GM23338 (cell line): ENCODE data around the gene JAZF1. TPM values are rescaled to one million over a fixed set of nuclear protein-coding genes. Genes with fewer than 3 reads are reported as not detected.

ENCODE experiments used
- ATAC-seq: fragments of 200-7000 bp; cut with Tn5 transposase; 3 replicates; pipeline ENCODE4 v1.9.1; 2020
- DNase-seq: peaks from one replicate; pipeline ENCODE4 v3.0.0-alpha.2; 2015; ENCODE audit warnings: low spot score
- H2AFZ ChIP-seq: fragments of 200-600 bp; sonication (generic); 2 replicates; pipeline ENCODE4 v1.8.0; 2016; ENCODE audit warnings: antibody characterized with exemption, mild to moderate bottlenecking, moderate library complexity
- H3F3A ChIP-seq: fragments of 200-600 bp; sonication (generic); replicated peaks from 2 replicates; pipeline ENCODE4 v1.8.0; 2017; ENCODE audit warnings: antibody characterized with exemption, mixed run types, low read depth
- H3K27ac ChIP-seq: fragments of 200-600 bp; sonication (generic); 2 replicates; pipeline ENCODE4 v1.6.1; 2016; ENCODE audit warnings: low read depth
- H3K27me3 ChIP-seq: fragments of 200-600 bp; sonication (generic); 2 replicates; pipeline ENCODE4 v1.8.0; 2016; ENCODE audit warnings: mild to moderate bottlenecking, mixed run types, moderate library complexity; ENCODE audit not compliant: insufficient read depth
- H3K36me3 ChIP-seq: fragments of 200-600 bp; sonication (generic); 2 replicates; pipeline ENCODE4 v1.8.0; 2016; ENCODE audit warnings: mild to moderate bottlenecking; ENCODE audit not compliant: insufficient read depth
- H3K4me1 ChIP-seq: fragments of 200-600 bp; sonication (generic); 2 replicates; pipeline ENCODE4 v1.8.0; 2016; ENCODE audit warnings: mild to moderate bottlenecking, moderate library complexity; ENCODE audit not compliant: insufficient read depth
- H3K4me2 ChIP-seq: fragments of 200-600 bp; sonication (generic); 2 replicates; pipeline ENCODE4 v1.7.1; 2017; ENCODE audit warnings: mixed run types
- H3K4me3 ChIP-seq: fragments of 200-600 bp; sonication (generic); 2 replicates; pipeline ENCODE4 v1.6.1; 2016; ENCODE audit warnings: mixed run types
- H3K79me2 ChIP-seq: fragments of 200-600 bp; sonication (generic); replicated peaks from 2 replicates; pipeline ENCODE4 v1.8.0; 2017; ENCODE audit warnings: mild to moderate bottlenecking; ENCODE audit not compliant: insufficient read depth
- H3K9me2 ChIP-seq: fragments of 200-600 bp; sonication (generic); 2 replicates; pipeline ENCODE4 v1.8.0; 2017; ENCODE audit not compliant: insufficient read depth
- H4K20me1 ChIP-seq: fragments of 200-600 bp; sonication (generic); replicated peaks from 2 replicates; pipeline ENCODE4 v1.8.0; 2017; ENCODE audit warnings: mild to moderate bottlenecking; ENCODE audit not compliant: insufficient read depth
- H3K27ac Mint-ChIP-seq: 2 replicates; pipeline ENCODE4 v1.8.0; 2020; ENCODE audit warnings: inconsistent platforms, mild to moderate bottlenecking, moderate library complexity, mixed read lengths
- H3K27me3 Mint-ChIP-seq: 3 replicates; pipeline ENCODE4 v1.8.0; 2022; ENCODE audit warnings: low read depth, mild to moderate bottlenecking, moderate library complexity, mixed read lengths, inconsistent platforms; ENCODE audit not compliant: insufficient read depth, poor library complexity
- H3K36me3 Mint-ChIP-seq: 3 replicates; pipeline ENCODE4 v1.8.0; 2021; ENCODE audit warnings: low read depth, mild to moderate bottlenecking, inconsistent platforms, moderate library complexity, mixed read lengths
- H3K4me1 Mint-ChIP-seq: 3 replicates; pipeline ENCODE4 v1.8.0; 2020; ENCODE audit warnings: mild to moderate bottlenecking, inconsistent platforms, mixed read lengths
- H3K4me3 Mint-ChIP-seq: 3 replicates; pipeline ENCODE4 v1.8.0; 2021; ENCODE audit warnings: moderate library complexity, mild to moderate bottlenecking, inconsistent platforms, mixed read lengths
- H3K9me3 Mint-ChIP-seq: 3 replicates; pipeline ENCODE4 v1.8.0; 2020; ENCODE audit warnings: moderate library complexity, mild to moderate bottlenecking, inconsistent platforms, mixed read lengths
- CREB1 ChIP-seq: fragments of 250-450 bp; sonication (Bioruptor Pico); IDR thresholded peaks from 2 replicates; pipeline ENCODE4 v1.5.0; 2020; ENCODE audit warnings: low read depth, mild to moderate bottlenecking, moderate library complexity
- ETS1 ChIP-seq: IDR thresholded peaks from 2 replicates; pipeline ENCODE4 v1.6.1; 2016; ENCODE audit warnings: antibody characterized with exemption
- EZH2 ChIP-seq: fragments of 200-600 bp; sonication (generic); IDR thresholded peaks from one replicate; pipeline ENCODE4 v1.8.0; 2017; ENCODE audit warnings: antibody characterized with exemption, mild to moderate bottlenecking, low read depth; ENCODE audit not compliant: unreplicated experiment
- EZH2phosphoT487 ChIP-seq: fragments of 200-600 bp; sonication (generic); IDR thresholded peaks from one replicate; pipeline ENCODE4 v1.8.1; 2018; ENCODE audit warnings: antibody characterized with exemption; ENCODE audit not compliant: unreplicated experiment
- JUNB ChIP-seq: IDR thresholded peaks from one replicate; pipeline ENCODE4 v1.6.1; 2016; ENCODE audit warnings: antibody characterized with exemption; ENCODE audit not compliant: unreplicated experiment
- POLR2AphosphoS5 ChIP-seq: IDR thresholded peaks from 2 replicates; pipeline ENCODE4 v1.6.1; 2016; ENCODE audit warnings: antibody characterized with exemption, low read depth
- STAT1 ChIP-seq: IDR thresholded peaks from one replicate; pipeline ENCODE4 v1.6.1; 2016; ENCODE audit warnings: antibody characterized with exemption; ENCODE audit not compliant: unreplicated experiment
- ZNF114 ChIP-seq: fragments of 250-450 bp; sonication (Bioruptor Pico); IDR thresholded peaks from 2 replicates; pipeline ENCODE4 v1.5.0; 2020; ENCODE audit warnings: mild to moderate bottlenecking, moderate library complexity
- ZNF331 ChIP-seq: fragments of 250-450 bp; sonication (Bioruptor Pico); IDR thresholded peaks from 2 replicates; pipeline ENCODE4 v1.5.0; 2020; ENCODE audit warnings: low read depth, mild to moderate bottlenecking, moderate library complexity
- ZNF462 ChIP-seq: fragments of 250-450 bp; sonication (Bioruptor Pico); IDR thresholded peaks from 2 replicates; pipeline ENCODE4 v1.5.0; 2020; ENCODE audit warnings: mild to moderate bottlenecking, moderate library complexity
- long read RNA-seq: library from polyadenylated mRNA; unstranded; transcript quantifications from one replicate; pipeline ENCODE4 v2.0.0, GENCODE V29; 2020; ENCODE audit not compliant: unreplicated experiment
- polyA plus RNA-seq: library from polyadenylated mRNA; unstranded; fragments of >200 nt; fragmentation: Nextera tagmentation; extraction: Ambion mirVana; gene quantifications from 2 replicates; pipeline ENCODE4 v1.2.1, GENCODE V29; 2016
- total RNA-seq: library from RNA; depleted of rRNA; stranded (reverse); fragments of >200 nt; shearing (Covaris generic); gene quantifications from 2 replicates; pipeline ENCODE4 v1.2.3, GENCODE V29; 2014; rRNA removed
- TF ChIP-seq, protein P1 (sequence below): IDR thresholded peaks from one replicate; pipeline ENCODE4 v1.6.1; 2018; ENCODE audit warnings: antibody characterized with exemption; ENCODE audit not compliant: unreplicated experiment

Gene JAZF1
- total RNA-seq = 21.4 and 22.2 TPM in 2 replicates
- 10.8 and 12.2 TPM in 2 replicates for polyA plus RNA-seq
- long read RNA-seq, partial matches to known transcripts = 0 of 3 reads
- long read RNA-seq, other reads (novel, unspliced or antisense) = 0 of 3 reads

GRCh38 chr7:28180364-28181147, at the start of gene JAZF1:
Gene JAZF1, minus strand, starts transcription at chr7:28180795.
- Histone ChIP-seq H3K4me1 (peaks cover 49% of the 10 kb centered on the region), H3K27me3 (0 out of 2 replicates have a peak, but pooled peaks cover 3% of the 10 kb centered on the region), H3K79me2 (peaks cover 38% of the 10 kb centered on the region), H3K9me2 (no peaks in the 10 kb centered on the region), H4K20me1 (no peaks in the 10 kb centered on the region; the same call in 1 of the 2 replicates), H2AFZ (peak within 1 kb of the TSS; percentile 94; the same call in 1 of the 2 replicates), H3F3A (peaks cover 5% of the 10 kb centered on the region; the same call in 1 of the 2 replicates), H3K27ac (peak within 1 kb of the TSS; percentile 91), H3K36me3 (no peaks in the 10 kb centered on the region), H3K4me3 (peak within 1 kb of the TSS; percentile 78), H3K4me2 (peak within 1 kb of the TSS; percentile 93)
- TF ChIP-seq ZNF462 (CRISPR knock-in tag) (no peak), JUNB (no peak), CREB1 (CRISPR knock-in tag) (no peak), STAT1 (no peak), EZH2phosphoT487 (no peak), ZNF114 (CRISPR knock-in tag) (no peak), EZH2 (no peak), ETS1 (no peak), POLR2AphosphoS5 (no peak), ZNF331 (CRISPR knock-in tag) (no peak)
- TF ChIP-seq, protein P1, sequence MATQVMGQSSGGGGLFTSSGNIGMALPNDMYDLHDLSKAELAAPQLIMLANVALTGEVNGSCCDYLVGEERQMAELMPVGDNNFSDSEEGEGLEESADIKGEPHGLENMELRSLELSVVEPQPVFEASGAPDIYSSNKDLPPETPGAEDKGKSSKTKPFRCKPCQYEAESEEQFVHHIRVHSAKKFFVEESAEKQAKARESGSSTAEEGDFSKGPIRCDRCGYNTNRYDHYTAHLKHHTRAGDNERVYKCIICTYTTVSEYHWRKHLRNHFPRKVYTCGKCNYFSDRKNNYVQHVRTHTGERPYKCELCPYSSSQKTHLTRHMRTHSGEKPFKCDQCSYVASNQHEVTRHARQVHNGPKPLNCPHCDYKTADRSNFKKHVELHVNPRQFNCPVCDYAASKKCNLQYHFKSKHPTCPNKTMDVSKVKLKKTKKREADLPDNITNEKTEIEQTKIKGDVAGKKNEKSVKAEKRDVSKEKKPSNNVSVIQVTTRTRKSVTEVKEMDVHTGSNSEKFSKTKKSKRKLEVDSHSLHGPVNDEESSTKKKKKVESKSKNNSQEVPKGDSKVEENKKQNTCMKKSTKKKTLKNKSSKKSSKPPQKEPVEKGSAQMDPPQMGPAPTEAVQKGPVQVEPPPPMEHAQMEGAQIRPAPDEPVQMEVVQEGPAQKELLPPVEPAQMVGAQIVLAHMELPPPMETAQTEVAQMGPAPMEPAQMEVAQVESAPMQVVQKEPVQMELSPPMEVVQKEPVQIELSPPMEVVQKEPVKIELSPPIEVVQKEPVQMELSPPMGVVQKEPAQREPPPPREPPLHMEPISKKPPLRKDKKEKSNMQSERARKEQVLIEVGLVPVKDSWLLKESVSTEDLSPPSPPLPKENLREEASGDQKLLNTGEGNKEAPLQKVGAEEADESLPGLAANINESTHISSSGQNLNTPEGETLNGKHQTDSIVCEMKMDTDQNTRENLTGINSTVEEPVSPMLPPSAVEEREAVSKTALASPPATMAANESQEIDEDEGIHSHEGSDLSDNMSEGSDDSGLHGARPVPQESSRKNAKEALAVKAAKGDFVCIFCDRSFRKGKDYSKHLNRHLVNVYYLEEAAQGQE = no peak
- Mint-ChIP-seq H3K27ac (peak within 1 kb of the TSS; percentile 58; the same call in 1 of the 2 replicates), H3K9me3 (peaks cover 2% of the 10 kb centered on the region; the same call in 1 of the 3 replicates), H3K4me3 (peak within 1 kb of the TSS; percentile 89), H3K4me1 (peaks cover 32% of the 10 kb centered on the region), H3K36me3 (peaks cover 3% of the 10 kb centered on the region; the same call in 1 of the 3 replicates), H3K27me3 (peaks cover 13% of the 10 kb centered on the region)
- DNase-seq = peak; percentile 90
- peak; percentile 79 for ATAC-seq
